ENCODE results near the gene IGFBPL1.

Gene IGFBPL1

DNA sequence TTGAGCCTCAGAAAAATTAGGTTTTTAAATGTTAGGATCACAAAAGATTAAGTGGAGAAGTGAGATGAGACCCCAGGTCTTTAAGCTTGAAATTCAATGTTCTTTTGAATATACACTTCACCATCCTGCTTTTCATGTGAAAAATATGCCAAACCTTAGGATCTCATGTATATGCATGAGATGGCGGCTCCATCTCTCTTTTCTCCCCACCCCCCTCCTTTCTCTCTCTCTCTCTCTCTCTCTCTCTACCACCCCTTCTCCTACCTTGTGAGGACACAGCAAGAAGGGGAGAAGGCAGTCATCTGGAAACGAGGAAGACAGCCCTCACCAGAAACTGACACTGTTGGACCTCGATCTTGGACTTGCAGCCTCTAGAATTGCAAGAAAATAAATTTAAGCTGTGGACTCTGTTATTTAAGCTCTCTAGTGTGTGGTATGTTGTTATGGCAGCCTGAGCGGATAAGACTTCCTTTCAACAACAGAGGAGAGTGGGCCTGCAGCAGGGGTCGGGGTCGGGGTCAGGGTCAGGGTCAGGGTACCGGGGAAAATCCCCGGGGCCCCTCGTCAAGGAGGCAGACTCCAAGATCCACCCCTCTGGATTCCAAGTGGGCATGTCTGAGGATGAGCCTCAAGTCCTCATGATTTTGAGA, 48.1 kb downstream of the IGFBPL1 start:
- no peak for DNase-seq

DNA sequence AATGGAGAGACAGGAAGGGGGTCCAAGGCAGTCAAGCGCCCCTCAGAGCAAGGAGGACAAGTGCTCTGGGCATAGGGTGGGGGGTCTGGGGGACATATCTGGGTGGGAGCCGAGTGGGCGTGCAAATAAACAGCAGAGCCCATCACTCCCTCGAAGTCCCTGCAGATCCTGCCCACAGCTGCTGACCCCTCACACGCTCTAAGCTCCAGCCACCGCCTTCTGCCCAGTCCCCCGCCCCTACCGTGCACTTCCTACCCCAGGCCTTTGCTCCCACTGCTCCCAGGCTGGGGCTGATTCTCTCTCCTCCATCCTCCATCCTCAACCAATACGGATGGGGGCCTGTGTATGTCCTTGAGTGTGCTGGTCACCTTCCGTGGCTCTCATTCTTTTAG, 48.7 kb downstream of the IGFBPL1 start:
- no peak for DNase-seq

DNA sequence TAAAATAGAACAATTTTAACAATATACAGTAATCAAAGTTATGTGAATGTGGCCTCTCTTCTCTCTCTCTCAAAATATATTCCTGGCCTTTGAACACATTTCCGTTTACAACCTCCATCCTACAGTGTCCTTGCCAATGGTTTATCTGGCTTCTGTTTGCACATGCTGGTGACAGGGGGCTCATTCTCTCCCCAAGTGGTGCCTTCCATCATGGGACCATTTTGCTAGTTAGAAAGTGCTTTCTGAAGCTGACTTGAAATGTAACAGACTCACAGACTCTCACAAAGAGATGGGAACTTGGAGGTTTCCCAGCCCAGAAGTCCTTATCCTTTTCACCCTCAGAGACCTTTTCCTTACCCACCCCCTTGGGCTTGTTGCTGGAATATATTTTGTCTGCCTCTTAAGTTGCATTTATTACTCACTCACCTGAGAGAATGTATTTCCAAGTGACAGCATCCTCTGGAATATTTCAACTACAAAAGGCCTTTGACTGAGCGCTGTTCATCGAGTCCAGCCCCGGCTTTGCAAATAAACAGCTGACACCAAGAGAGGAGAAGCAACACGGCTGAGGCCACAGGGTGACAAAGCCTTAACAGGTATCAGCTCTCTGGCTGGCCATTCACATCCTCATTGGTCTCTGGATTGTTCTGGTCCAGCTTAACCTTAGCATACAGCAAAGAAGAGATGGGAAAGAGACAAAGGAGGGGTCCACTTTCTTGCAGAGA, 49.2 kb downstream of the IGFBPL1 start:
- DNase-seq, result no peak

DNA sequence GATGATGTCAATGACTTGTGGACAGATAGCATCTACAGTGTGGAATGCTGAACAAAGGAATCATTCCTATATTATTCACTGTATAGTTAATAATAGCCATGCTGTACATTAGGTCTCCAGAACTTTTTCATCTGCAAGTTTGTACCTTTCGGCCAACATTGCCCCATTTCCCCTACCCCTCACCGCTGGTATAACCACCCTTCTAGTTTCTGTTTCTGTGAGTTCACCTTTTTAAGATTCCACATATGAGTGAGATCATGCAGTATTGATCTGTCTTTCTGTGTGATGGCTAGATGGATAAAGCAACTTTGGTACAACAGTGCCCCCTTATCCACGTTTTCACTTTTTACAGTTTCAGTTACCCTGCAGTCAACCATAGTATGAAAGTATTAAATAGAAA, 50.6 kb downstream of the IGFBPL1 start:
- DNase-seq, result no peak

DNA sequence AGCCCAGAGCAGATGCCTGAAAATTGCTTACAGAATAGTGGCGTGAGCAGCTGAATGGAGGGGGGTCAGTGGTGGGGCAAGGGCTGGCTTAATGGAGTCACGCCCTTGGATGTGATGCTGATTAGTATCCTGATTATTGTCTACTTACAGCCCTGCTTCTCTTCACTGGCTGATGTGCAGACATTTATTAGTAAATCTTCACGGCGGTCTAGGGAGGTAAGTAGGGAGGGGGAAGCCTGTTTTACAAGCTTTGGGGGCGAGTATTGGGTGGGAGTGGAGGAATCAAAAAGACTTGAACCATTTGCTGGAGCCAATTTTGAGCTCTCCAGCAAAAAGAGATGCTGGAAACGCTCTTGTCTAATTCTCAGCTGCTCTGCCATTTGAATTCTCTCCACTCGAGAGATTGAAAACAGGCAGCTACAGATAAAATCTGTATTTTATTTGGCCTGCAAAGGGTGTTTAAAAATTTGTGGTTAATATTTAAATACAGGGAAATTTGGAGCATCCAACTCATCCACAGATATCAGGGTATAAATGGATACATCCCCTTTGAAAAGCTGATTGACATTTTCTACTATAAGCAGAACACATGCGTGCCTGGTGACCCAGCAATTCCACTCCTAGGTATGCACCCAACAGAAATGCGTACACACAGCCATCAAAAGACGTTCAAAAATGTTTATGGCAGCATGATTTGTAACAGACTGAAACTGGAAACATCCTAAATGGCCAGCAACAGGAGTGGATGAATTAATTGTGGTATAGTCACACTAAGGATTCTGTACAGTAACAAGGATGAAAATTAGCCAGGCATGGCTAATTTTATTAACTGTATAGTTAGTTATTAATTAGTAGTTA, 51.3 kb downstream of the IGFBPL1 start:
- DNase-seq, result no peak

DNA sequence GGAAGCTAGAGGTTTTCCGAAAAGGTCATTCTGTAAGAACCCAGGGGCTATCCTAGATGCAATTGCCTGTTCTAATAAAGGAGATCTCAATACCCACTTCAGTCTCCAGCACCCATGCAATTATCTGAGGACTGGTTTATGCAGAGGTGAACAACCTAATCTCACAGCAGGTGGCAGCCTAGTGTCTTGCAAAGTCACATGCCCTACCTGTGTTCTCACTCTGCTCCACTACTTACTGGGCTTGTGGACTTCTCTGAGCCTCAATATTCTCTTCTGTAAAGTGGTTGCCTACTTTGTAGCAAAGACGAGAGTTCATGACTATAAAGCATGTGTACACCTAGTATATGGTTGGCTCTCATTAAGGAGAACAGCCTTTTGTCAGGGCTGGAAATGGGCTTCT, 52.8 kb downstream of the IGFBPL1 start:
- DNase-seq, result no peak

DNA sequence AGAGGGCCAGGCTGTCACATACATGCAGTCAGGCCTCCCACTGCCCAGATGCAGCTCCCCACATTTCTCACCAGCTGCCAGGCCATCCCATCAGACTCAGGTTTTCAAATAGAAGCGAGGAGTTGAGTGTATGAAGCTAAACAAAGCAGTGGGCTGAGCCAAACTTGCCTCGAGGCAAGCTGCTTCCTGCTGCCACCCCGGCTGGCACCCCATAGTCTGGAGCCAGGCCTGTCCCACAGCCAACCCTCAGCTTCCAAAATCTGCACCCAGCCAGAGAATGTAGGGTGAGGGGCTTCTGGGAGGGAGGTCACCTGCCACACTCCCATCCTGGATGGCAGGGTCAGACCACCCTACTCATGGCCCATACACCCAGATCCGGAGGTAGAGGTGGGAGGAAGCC, 54.1 kb downstream of the IGFBPL1 start:
- no peak for DNase-seq

DNA sequence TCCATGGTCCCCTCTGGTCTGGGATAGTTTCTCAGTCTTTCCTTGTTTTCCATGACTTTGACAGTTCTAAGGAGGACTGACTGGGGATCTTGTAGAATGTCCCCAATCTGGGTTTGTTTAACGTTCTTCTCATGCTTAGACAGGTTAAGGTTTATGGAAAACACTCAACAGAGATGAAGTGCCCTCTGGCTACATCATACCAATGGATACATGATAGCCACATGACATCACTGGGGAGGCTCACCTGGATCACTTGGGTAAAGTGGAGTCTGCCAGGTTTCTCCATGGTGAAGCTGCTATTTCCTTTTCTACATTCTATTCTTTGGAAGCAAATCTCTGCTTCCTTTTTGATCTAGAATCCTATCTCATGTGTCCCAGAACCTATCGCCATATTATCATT, 55.5 kb downstream of the IGFBPL1 start:
- no peak for DNase-seq

DNA sequence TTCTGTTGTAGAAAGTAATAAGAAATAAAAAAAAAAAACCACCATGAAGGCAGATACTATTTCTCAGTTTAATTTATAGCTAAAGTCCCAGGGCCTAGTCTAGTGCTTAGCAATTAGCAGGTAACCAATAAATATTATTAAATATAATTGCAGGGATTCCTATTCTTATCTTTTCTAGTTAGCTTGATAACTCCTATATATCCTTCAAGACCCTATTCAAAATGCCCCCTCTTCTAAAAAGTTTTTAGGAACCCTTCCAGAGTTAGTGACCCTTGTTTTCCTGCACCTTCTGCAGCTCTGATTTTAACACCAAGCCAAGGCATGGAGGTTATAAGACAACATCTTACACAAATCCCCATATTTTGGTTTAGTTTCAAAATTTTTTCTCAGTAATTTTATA, 56.4 kb downstream of the IGFBPL1 start:
- no peak for DNase-seq

DNA sequence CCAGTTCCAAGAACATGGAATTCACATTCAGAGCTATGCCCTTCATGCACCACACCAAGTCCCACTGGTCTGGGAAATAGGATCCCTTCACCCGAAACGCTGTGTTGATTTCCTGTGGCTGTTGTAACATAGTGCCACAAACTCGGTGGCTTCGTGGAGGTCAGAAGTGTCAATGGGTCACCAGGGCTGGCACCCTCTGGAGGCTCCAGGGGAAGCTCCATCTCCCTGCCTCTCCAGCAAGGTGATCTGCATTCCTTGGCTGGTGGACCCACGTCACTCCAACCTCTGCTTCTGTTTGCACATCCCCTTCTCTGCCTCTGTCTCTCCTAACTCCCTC, 60.7 kb downstream of the IGFBPL1 start:
- no peak for DNase-seq

DNA sequence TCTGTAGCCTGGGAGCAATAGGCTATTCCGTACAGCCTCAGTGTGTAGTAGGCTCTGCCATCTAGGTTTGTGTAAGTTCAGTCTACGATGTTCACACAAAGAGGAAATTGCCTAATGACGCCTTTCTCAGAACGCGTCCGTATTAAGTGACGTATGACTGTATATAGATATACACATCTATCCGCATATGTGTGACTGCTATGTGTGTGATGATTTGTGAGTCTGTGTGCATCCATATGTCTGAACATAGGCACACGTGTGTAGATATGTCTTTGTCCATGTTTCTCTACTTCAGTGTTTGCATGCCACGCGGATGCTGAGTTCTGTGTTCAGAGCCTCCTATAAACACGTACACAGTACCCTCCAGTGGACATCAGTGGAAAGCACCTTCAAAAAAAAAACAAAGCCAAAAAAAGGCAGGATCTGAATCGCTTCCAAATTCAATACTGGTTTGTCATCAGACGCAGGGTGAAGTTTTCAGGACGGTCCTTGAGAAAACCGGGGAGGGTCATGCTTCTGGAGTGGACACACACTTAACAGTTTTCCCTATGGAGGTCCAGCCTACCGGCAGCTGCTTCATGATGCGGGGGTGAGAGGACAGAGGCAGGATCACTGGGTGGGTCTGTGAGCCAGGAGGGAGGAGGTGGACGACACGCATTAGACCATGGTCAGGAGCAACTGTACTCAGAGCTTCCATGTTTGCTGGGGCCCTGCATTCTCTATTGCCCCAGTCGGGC, 61.2 kb downstream of the IGFBPL1 start:
- no peak for DNase-seq

DNA sequence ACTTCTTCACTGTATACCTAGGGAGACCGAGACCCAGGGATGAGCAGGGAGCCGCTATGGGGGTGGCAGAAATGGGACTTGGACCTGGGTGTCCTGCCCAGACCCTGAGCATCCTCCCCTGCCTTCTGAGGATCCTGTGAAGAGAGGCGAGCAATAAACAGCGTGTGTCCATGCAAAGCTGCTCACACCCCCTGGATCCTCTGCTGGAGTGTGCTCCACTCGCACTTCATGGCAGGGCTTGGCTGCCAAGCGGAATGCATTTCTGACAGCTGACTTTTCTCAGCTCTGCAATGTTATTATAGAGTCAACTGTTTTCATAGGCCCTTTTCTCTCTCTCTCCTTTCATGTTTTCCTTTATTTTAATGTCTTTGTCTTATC, 62.8 kb downstream of the IGFBPL1 start:
- no peak for DNase-seq

DNA sequence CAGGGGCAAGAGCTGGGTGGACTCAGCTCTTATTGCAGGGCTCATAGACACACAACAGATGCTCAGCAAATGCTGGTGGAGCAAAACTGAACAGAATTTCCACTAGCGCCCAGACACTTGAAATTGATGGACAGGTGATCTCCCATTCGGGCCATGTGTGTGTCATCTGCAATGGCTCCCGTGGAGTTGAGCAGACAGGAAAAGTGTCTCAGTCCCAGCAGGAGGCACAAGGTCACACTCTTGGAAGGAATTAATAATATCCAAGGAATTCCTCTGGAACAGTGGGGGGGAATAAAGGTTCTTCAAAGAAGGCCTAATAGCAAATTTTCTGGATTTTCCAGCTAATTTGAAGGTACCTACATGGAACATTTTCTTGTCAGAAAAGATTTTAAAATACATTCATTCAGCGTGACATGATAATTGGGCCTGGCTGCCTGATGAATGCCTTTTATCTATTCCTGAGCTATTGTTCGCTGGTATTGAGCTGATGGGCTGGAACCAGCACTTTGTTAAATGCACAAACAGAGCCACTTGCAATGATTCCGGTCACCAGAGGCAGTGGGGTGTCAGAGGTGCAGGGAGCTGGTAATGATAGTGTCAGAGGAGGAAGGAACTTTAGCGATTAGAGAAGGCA, 63.3 kb downstream of the IGFBPL1 start:
- no peak for DNase-seq

DNA sequence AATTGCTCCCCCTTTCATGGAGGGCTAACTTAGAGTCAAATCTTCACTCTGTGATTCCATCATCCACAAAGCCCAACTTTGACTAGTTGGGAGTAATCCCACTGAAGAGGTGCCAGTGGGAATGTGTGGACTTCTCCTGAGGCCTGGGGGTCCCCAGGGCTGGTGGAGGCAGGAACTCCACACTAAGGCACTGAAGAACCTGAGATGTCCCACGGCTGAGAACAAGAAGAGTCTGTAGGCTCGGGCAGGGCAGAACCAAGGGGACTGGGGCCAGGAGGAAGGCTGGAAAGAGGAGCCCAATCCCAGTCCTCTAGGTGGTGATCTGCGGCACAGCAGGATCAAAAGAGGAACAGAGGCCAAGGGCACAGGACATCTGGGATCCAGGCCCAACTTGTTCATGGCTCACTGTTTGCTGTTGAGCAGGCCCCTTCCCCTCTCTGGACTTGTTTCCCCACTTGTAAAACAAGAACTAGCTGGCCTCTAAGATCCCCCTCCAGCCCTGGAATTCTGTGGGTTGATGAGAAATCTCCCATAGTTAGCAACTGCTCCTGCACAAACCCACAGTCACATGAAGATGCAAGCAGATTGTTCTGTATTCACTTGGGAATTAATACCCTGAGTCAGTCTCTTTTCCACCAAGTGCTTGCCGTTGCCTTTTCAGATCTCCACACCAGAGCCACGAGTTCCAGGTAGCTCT, 64.4 kb downstream of the IGFBPL1 start:
- no peak for DNase-seq

DNA sequence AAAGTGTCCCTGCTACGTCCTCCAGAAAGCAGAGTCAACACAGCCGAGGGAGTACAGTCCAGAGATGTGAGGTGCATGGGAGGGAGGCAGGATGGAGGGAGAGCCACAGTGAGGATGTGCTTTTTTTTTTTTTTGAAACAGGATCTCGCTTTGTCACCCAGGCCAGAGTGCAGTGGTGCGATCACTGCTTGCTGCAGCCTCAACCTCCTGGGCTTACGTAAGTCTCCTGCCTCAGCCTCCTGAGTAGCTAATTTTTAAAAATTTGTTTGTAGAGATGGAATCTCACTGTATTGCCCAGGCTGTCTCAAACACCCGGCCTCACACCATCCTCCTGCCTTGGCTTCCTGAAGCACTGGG, 65.0 kb downstream of the IGFBPL1 start:
- DNase-seq, result no peak

DNA sequence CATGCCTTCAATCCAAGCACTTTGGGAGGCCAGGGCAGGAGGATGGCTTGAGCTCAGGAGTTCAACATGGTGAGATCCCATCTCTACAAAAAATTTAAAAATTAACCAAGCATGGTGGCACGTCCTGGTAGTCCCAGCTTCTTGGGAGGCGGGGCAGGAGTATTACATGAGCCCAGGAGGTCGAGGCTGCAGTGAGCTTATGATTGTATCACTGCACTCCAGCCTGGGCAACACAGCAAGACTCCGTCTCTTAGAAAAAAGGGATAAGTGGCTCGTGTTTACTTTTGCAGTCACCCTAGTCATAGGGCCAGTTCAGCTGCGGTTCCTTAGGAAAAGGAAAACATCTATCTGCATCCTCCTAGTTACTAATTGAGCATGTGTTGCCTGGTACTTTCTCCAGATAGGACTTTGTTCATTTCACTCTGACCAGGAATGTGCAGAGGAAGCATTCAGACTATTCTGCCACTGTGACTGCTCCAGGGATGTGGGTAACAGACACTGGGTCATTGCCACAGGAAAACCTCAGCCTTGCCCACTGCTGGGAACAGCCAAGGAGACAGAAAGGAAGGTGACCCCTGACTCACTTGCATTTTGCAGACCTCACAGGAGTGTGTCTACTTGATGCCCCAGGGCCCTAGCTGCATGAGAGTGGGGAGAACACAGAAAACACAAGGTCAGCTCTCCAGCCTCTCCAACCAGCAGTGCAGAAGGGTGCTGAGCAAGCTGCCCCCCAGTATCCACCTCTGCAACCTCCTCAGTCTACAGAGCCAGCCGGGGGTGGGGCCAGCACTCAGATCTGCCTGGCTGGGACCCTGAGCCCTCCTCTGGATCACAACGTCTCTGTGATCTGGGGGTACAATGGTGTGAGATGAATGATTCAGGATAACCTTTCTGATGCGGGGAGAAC, 65.6 kb downstream of the IGFBPL1 start:
- DNase-seq, result no peak

DNA sequence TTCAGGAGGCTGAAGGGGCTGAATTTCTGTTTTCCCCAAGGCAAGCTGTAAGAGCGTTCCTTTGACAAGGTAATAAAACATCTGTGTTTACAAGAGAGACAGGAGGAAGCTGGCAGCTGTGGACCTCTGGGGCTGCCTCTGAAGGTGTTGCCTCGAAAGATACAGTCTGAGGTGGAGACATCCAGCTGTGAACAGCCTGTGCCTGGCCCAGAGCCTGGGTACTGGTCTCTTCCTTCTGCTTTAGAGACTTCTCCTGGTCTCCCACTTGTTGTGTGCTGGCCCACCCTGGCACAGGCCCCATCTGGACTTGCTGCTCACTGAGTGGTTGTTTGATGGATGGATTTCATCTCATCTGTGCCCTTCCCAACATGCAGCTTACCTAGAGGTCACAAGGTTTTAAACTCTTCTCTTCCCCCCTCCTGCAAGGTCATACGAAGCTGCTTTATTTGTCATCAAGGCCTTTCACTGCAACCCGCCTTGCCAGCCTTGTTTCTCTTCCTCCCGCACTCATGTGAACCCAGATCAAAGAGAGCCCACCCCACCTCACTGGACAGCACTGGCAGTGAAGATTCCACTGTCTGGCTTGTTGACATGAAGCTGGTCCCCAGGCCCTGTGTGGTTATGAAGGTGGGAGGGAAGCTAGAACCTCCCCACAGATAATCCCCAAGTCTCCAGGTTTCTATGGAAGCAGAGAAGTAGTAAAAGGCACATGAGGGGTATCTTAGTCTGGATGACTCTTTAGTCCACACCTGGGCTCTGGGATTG, 66.7 kb downstream of the IGFBPL1 start:
- no peak for DNase-seq

DNA sequence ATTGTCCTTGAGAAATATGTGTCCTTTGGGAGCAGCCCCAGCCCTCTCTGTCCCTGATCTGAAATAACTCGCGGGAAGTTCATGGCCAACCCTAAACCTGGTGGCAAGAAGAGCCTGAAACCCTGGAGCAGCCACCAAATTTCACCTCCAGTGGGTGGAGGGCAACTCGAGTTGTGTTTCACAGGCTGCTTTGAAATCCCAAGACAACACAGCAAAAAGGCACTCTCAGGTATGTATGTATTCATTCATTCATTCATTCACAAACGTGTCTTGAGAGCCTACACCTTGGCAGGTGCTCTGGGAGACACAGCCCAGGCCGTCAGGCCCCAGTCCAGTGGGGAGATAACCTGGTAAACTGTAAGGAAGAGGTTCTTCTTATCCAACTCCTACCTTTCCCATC, 67.4 kb downstream of the IGFBPL1 start:
- DNase-seq, result no peak
